Mesothelial cell of epicardium (in vitro differentiated cells): ENCODE results near the gene DIAPH3. TPM values are rescaled to one million over a fixed set of nuclear protein-coding genes. Genes with fewer than 3 reads are reported as not detected.

Experiments
- DNase-seq, 2 experiments: peaks; one replicate each; pipeline ENCODE4 v3.0.0; 2021; ENCODE audit warnings: low spot score in 2 of 2; ENCODE audit not compliant: unreplicated experiment in 2 of 2
- H3K27ac Mint-ChIP-seq: 2 replicates; pipeline ENCODE4 v1.8.0; 2021; ENCODE audit warnings: mixed read lengths
- H3K27me3 Mint-ChIP-seq: 2 replicates; pipeline ENCODE4 v1.8.0; 2021; ENCODE audit warnings: low read depth, mixed read lengths
- H3K36me3 Mint-ChIP-seq: 2 replicates; pipeline ENCODE4 v1.8.0; 2021; ENCODE audit warnings: mixed read lengths
- H3K4me1 Mint-ChIP-seq: 2 replicates; pipeline ENCODE4 v1.8.0; 2021; ENCODE audit warnings: mixed read lengths
- H3K4me3 Mint-ChIP-seq: 2 replicates; pipeline ENCODE4 v1.8.0; 2021; ENCODE audit warnings: mild to moderate bottlenecking, moderate library complexity, mixed read lengths
- H3K9me3 Mint-ChIP-seq: 2 replicates; pipeline ENCODE4 v1.8.0; 2021; ENCODE audit warnings: mixed read lengths
- total RNA-seq: library from RNA; stranded (reverse); gene quantifications from 3 replicates; pipeline ENCODE4 v1.2.1, GENCODE V29; 2021
- TF ChIP-seq, protein P1 (sequence below): fragments of 200-600 bp; sonication (generic); IDR thresholded peaks from one replicate; pipeline ENCODE4 v1.5.0; 2021; ENCODE audit warnings: antibody characterized with exemption; ENCODE audit not compliant: unreplicated experiment

Gene DIAPH3
- total RNA-seq, 1 donor from 2014 or later = 16.8 TPM

DNA sequence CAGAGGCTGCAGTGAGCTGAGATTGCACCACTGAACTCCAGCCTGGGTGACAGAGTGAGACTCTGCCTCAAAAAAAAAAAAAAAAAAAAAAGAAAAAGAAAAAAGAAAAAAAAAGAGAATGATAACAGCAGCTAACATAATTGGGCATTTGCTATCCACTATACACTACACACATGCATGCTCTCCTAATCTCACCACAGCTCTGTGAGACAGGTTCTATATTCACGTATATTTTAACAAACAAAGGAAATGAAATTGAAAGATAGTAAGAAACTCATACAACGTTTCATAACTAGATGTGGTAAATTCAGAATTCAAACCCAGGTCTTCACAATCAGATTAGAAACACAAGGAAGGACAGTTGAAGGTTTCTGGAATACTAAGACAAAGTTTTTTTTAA, 265.7 kb downstream of the DIAPH3 start:
- TF ChIP-seq, protein P1, sequence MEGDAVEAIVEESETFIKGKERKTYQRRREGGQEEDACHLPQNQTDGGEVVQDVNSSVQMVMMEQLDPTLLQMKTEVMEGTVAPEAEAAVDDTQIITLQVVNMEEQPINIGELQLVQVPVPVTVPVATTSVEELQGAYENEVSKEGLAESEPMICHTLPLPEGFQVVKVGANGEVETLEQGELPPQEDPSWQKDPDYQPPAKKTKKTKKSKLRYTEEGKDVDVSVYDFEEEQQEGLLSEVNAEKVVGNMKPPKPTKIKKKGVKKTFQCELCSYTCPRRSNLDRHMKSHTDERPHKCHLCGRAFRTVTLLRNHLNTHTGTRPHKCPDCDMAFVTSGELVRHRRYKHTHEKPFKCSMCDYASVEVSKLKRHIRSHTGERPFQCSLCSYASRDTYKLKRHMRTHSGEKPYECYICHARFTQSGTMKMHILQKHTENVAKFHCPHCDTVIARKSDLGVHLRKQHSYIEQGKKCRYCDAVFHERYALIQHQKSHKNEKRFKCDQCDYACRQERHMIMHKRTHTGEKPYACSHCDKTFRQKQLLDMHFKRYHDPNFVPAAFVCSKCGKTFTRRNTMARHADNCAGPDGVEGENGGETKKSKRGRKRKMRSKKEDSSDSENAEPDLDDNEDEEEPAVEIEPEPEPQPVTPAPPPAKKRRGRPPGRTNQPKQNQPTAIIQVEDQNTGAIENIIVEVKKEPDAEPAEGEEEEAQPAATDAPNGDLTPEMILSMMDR = no peak
- Mint-ChIP-seq H3K27me3 (no peaks in the 10 kb centered on the region), H3K9me3 (peaks cover 3% of the 10 kb centered on the region), H3K27ac (no peak overlapping the region), H3K36me3 (peaks cover 6% of the 10 kb centered on the region), H3K4me1 (peaks cover 47% of the 10 kb centered on the region), H3K4me3 (no peak overlapping the region)
- no peak for DNase-seq

DNA sequence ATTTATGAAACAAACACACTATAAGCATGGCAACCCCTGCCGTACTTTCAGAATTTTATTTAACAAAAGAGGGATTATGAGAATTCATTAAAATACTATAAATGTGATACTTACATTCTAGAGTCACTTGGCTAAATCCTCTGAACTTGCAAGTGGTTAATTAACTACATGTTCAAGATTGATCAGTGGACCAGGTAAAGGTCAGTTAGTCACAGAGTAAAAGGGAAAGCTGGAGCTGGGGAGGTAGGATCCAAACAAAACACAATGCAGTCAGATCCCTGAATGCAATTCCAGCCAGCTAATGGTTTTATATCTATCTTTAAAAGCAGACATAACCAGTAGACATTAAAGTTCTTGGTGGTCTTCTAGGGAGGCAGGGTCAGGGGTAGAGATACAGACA, 270.5 kb downstream of the DIAPH3 start:
- Mint-ChIP-seq H3K4me1 (peaks cover 57% of the 10 kb centered on the region), H3K9me3 (peaks cover 9% of the 10 kb centered on the region), H3K27ac (no peak overlapping the region), H3K4me3 (no peak overlapping the region), H3K36me3 (peaks cover 11% of the 10 kb centered on the region), H3K27me3 (no peaks in the 10 kb centered on the region)
- no peak for DNase-seq
- TF ChIP-seq, protein P1 = no peak

DNA sequence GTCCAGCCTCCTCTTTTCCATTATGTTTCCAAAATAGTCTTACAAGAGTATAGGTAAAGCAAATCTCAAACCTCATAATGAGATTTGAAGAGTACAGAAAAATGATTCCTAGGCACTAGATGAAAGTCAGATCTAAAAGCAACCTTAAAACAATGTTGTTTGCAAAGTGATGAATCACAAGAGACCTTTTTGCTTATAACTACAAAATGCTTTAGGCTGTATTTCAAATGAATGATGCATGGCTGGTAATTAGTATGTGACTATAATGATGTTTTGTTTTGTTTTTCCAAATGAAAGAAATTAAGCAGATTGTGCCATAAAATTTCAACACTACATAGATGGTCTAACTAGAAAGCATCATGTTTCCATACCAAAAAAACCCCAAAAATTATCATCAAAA, 272.7 kb downstream of the DIAPH3 start:
- H3K4me1 Mint-ChIP-seq = peaks cover 48% of the 10 kb centered on the region
- peaks cover 22% of the 10 kb centered on the region for H3K9me3 Mint-ChIP-seq
- no peak for DNase-seq
- H3K4me3 Mint-ChIP-seq = no peak overlapping the region
- peak overlapping the region; percentile 66 for H3K27ac Mint-ChIP-seq
- H3K27me3 Mint-ChIP-seq = no peaks in the 10 kb centered on the region
- TF ChIP-seq, protein P1 = no peak
- peaks cover 19% of the 10 kb centered on the region for H3K36me3 Mint-ChIP-seq

DNA sequence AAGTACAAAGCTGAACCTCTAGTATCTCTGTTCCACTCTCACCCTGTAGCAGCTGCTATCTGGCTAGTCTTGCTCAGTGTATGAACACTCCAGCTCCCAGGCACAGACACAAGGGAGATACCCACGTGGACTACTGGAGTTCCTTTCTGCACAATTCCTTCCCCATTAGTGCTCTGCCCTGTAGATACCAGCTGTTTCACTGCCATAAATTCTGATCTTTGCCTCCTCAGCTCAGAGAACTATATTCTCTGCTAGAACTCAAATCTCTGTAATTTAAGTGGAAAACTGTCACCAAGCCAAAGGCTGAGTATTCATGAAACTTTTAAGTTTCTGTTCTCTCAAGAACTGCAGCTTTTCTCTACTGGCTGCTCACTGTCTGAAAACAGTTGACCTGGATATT, 273.7 kb downstream of the DIAPH3 start:
- Mint-ChIP-seq H3K27ac (peak overlapping the region; percentile 67), H3K36me3 (peaks cover 19% of the 10 kb centered on the region)
- TF ChIP-seq, protein P1 = no peak

DNA sequence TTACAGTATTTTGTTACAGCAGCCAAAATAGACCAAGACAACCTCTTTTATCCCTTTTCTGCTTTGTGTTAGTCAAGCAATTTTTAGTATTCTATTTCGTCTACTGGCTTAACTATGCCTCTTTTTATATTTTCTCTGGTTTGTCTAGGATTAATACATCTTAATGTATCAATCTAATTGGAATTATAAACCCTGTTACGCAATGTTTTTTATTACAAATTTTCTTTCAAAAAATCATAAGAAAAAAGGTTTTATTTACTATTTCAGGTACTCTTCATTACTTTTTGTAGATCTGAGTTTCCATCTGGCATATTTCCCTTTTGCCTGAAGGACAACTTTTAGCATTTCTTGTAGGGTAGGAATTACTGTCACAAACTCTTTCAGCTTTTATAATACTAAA, 275.3 kb downstream of the DIAPH3 start:
- TF ChIP-seq, protein P1 = no peak
- peaks cover 23% of the 10 kb centered on the region for H3K9me3 Mint-ChIP-seq
- DNase-seq = no peak
- H3K27me3 Mint-ChIP-seq = no peaks in the 10 kb centered on the region
- H3K36me3 Mint-ChIP-seq = peaks cover 19% of the 10 kb centered on the region
- H3K27ac Mint-ChIP-seq = no peak overlapping the region
- H3K4me3 Mint-ChIP-seq = no peak overlapping the region
- peaks cover 32% of the 10 kb centered on the region for H3K4me1 Mint-ChIP-seq

More for the DNA sequence above, 273.7 kb downstream of the DIAPH3 start:
- DNase-seq = no peak
- no peaks in the 10 kb centered on the region for H3K27me3 Mint-ChIP-seq
- H3K9me3 Mint-ChIP-seq = peaks cover 23% of the 10 kb centered on the region
- peaks cover 41% of the 10 kb centered on the region for H3K4me1 Mint-ChIP-seq
- no peak overlapping the region for H3K4me3 Mint-ChIP-seq

DNA sequence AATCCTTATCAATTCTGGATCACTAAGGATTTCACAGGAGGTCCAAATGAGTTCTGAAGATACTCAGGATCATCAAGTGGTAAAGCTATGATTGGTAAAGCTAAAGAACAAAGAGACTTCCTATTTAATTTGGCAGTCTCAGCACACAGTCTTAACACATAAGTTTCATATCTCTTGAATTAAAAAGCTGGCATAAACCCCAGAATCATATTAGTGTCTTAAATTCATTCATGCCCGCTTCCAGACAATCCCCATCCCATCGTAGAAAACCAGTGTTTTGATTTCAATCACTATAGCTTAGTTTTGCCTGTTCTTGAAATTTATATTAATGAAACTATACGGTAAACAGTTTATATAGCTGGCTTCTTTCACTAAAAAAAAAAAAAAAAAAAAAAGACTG, 278.7 kb downstream of the DIAPH3 start:
- peak overlapping the region; percentile 30 for H3K27ac Mint-ChIP-seq
- peaks cover 18% of the 10 kb centered on the region for H3K36me3 Mint-ChIP-seq
- TF ChIP-seq, protein P1 = no peak
- H3K27me3 Mint-ChIP-seq = no peaks in the 10 kb centered on the region
- H3K4me3 Mint-ChIP-seq = no peak overlapping the region
- DNase-seq = no peak
- H3K4me1 Mint-ChIP-seq = peaks cover 17% of the 10 kb centered on the region
- peaks cover 23% of the 10 kb centered on the region for H3K9me3 Mint-ChIP-seq
